Measurements from ENCODE around the gene ADD1.

Gene ADD1

GRCh38 chr4:2822461-2823300 lies 21.0 kb upstream of the ADD1 start:
- DNase-seq (ENCODE audit: low read depth, low spot score): no peak

- DNase-seq (ENCODE audit: low read depth, low spot score): no peak
Measured at GRCh38 chr4:2823301-2823670, 20.4 kb upstream of the ADD1 start.

- no peak for DNase-seq (ENCODE audit: low read depth, low spot score)
Measured at GRCh38 chr4:2823671-2824328, 19.8 kb upstream of the ADD1 start.

GRCh38 chr4:2824329-2824835 lies 19.3 kb upstream of the ADD1 start:
- no peak for DNase-seq (ENCODE audit: low read depth, low spot score)

- no peak for DNase-seq (ENCODE audit: low read depth, low spot score)
Measured at GRCh38 chr4:2824836-2825381, 18.7 kb upstream of the ADD1 start.

GRCh38 chr4:2825740-2826139 lies 17.9 kb upstream of the ADD1 start:
- DNase-seq (ENCODE audit: low read depth, low spot score): peak; percentile 37

- DNase-seq (ENCODE audit: low read depth, low spot score): no peak
Measured at GRCh38 chr4:2827071-2827873, 16.4 kb upstream of the ADD1 start.

GRCh38 chr4:2827874-2828751 lies 15.5 kb upstream of the ADD1 start:
- no peak for DNase-seq (ENCODE audit: low read depth, low spot score)

GRCh38 chr4:2828758-2829181 lies 14.9 kb upstream of the ADD1 start:
- no peak for DNase-seq (ENCODE audit: low read depth, low spot score)

- no peak for DNase-seq (ENCODE audit: low read depth, low spot score)
Measured at GRCh38 chr4:2829321-2829932, 14.2 kb upstream of the ADD1 start.

GRCh38 chr4:2829933-2830451 lies 13.7 kb upstream of the ADD1 start:
- peak; percentile 71 for DNase-seq (ENCODE audit: low read depth, low spot score)

- DNase-seq (ENCODE audit: low read depth, low spot score): no peak
Measured at GRCh38 chr4:2830632-2831610, 12.7 kb upstream of the ADD1 start.

GRCh38 chr4:2831611-2832308 lies 11.9 kb upstream of the ADD1 start:
- DNase-seq (ENCODE audit: low read depth, low spot score): no peak

- no peak for DNase-seq (ENCODE audit: low read depth, low spot score)
Measured at GRCh38 chr4:2832309-2832980, 11.2 kb upstream of the ADD1 start.

GRCh38 chr4:2832981-2833670 lies 10.5 kb upstream of the ADD1 start:
- no peak for DNase-seq (ENCODE audit: low read depth, low spot score)

GRCh38 chr4:2833671-2834000 lies 10.0 kb upstream of the ADD1 start:
- no peak for DNase-seq (ENCODE audit: low read depth, low spot score)
